Measurements from ENCODE around the gene CHRNA1. TPM values are rescaled to one million over a fixed set of nuclear protein-coding genes. Genes with fewer than 3 reads are reported as not detected.
A peak's percentile ranks its signal among the peaks of the same experiment; 100 is the strongest.

CHRNA1 gene
- polyA plus RNA-seq, 4 donors: 0.27 to 0.64 TPM; not detected in 2

GRCh38 chr2:174772472-174772801, 8.2 kb upstream of the CHRNA1 start:
- DNase-seq: no peak
- FAIRE-seq: no peak
- Histone ChIP-seq H3K4me1 (ENCODE audit: control insufficient read depth in 3 of 3, insufficient read depth in 2 of 3, low read depth in 1 of 3, low read length in 2 of 3) (peaks cover 0 to 4% (median 0%) of the 10 kb centered on the region in 3 donors), H3K9me3 (ENCODE audit: control insufficient read depth in 2 of 2, insufficient read depth in 1 of 2, low read depth in 1 of 2, low read length in 1 of 2) (no peaks in the 10 kb centered on the region), H3K27ac (ENCODE audit: low read depth in 1 of 3, low read length in 2 of 3) (peak overlapping the region in 1 of 3 donors; percentile 19), H3K36me3 (ENCODE audit: control insufficient read depth in 3 of 3, insufficient read depth in 2 of 3, low read depth in 1 of 3, low read length in 3 of 3) (no peaks in the 10 kb centered on the region), H3K27me3 (ENCODE audit: control insufficient read depth in 3 of 3, insufficient read depth in 3 of 3, low read length in 3 of 3) (no peaks in the 10 kb centered on the region), H3K4me3 (ENCODE audit: low read depth in 1 of 3, low read length in 3 of 3) (no peak overlapping the region)
- 67 to 72% (median 72%) methylated on average over 5 of the region's 5 CpGs for WGBS, 3 donors

- no peaks in the 10 kb centered on the region for H3K36me3 ChIP-seq (ENCODE audit: control insufficient read depth in 3 of 3, insufficient read depth in 2 of 3, low read depth in 1 of 3, low read length in 3 of 3)
- H3K9me3 ChIP-seq (ENCODE audit: control insufficient read depth in 2 of 2, insufficient read depth in 1 of 2, low read depth in 1 of 2, low read length in 1 of 2): no peaks in the 10 kb centered on the region
- H3K27ac ChIP-seq (ENCODE audit: low read depth in 1 of 3, low read length in 2 of 3): peak overlapping the region in 1 of 3 donors; percentile 19
- FAIRE-seq (no peak), DNase-seq (peak; percentile 63 to 71)
- no peaks in the 10 kb centered on the region for H3K27me3 ChIP-seq (ENCODE audit: control insufficient read depth in 3 of 3, insufficient read depth in 3 of 3, low read length in 3 of 3)
- 41 to 49% (median 47%) methylated on average over 14 of the region's 14 CpGs for WGBS, 3 donors
- peaks cover 0 to 4% (median 0%) of the 10 kb centered on the region in 3 donors for H3K4me1 ChIP-seq (ENCODE audit: control insufficient read depth in 3 of 3, insufficient read depth in 2 of 3, low read depth in 1 of 3, low read length in 2 of 3)
- H3K4me3 ChIP-seq (ENCODE audit: low read depth in 1 of 3, low read length in 3 of 3): no peak overlapping the region
These were observed 7.6 kb upstream of the CHRNA1 start for GRCh38 chr2:174771631-174772471.

- Histone ChIP-seq H3K4me1 (ENCODE audit: control insufficient read depth in 3 of 3, insufficient read depth in 2 of 3, low read depth in 1 of 3, low read length in 2 of 3) (peaks cover 0 to 4% (median 0%) of the 10 kb centered on the region in 3 donors), H3K4me3 (ENCODE audit: low read depth in 1 of 3, low read length in 3 of 3) (no peak overlapping the region), H3K27me3 (ENCODE audit: control insufficient read depth in 3 of 3, insufficient read depth in 3 of 3, low read length in 3 of 3) (no peaks in the 10 kb centered on the region), H3K9me3 (ENCODE audit: control insufficient read depth in 2 of 2, insufficient read depth in 1 of 2, low read depth in 1 of 2, low read length in 1 of 2) (no peaks in the 10 kb centered on the region), H3K27ac (ENCODE audit: low read depth in 1 of 3, low read length in 2 of 3) (no peak overlapping the region), H3K36me3 (ENCODE audit: control insufficient read depth in 3 of 3, insufficient read depth in 2 of 3, low read depth in 1 of 3, low read length in 3 of 3) (no peaks in the 10 kb centered on the region)
- WGBS, 3 donors: 53 to 76% (median 66%) methylated on average over 3 of the region's 3 CpGs
- DNase-seq (no peak), FAIRE-seq (no peak)
These were observed 6.9 kb upstream of the CHRNA1 start for GRCh38 chr2:174771136-174771535.

GRCh38 chr2:174768557-174768956, 4.3 kb upstream of the CHRNA1 start:
- Histone ChIP-seq H3K36me3 (ENCODE audit: control insufficient read depth in 3 of 3, insufficient read depth in 2 of 3, low read depth in 1 of 3, low read length in 3 of 3) (no peaks in the 10 kb centered on the region), H3K4me1 (ENCODE audit: control insufficient read depth in 3 of 3, insufficient read depth in 2 of 3, low read depth in 1 of 3, low read length in 2 of 3) (peaks cover 0 to 4% (median 0%) of the 10 kb centered on the region in 3 donors), H3K27me3 (ENCODE audit: control insufficient read depth in 3 of 3, insufficient read depth in 3 of 3, low read length in 3 of 3) (no peaks in the 10 kb centered on the region), H3K27ac (ENCODE audit: low read depth in 1 of 3, low read length in 2 of 3) (no peak overlapping the region), H3K4me3 (ENCODE audit: low read depth in 1 of 3, low read length in 3 of 3) (no peak overlapping the region), H3K9me3 (ENCODE audit: control insufficient read depth in 2 of 2, insufficient read depth in 1 of 2, low read depth in 1 of 2, low read length in 1 of 2) (no peaks in the 10 kb centered on the region)
- FAIRE-seq: no peak
- whole genome bisulfite sequencing, 3 donors: 69 to 81% (median 78%) methylated on average over 9 of the region's 9 CpGs
- DNase-seq: no peak

- Histone ChIP-seq H3K4me1 (ENCODE audit: control insufficient read depth in 3 of 3, insufficient read depth in 2 of 3, low read depth in 1 of 3, low read length in 2 of 3) (no peaks in the 10 kb centered on the region), H3K36me3 (ENCODE audit: control insufficient read depth in 3 of 3, insufficient read depth in 2 of 3, low read depth in 1 of 3, low read length in 3 of 3) (no peaks in the 10 kb centered on the region), H3K9me3 (ENCODE audit: control insufficient read depth in 2 of 2, insufficient read depth in 1 of 2, low read depth in 1 of 2, low read length in 1 of 2) (no peaks in the 10 kb centered on the region), H3K27ac (ENCODE audit: low read depth in 1 of 3, low read length in 2 of 3) (no peak overlapping the region), H3K27me3 (ENCODE audit: control insufficient read depth in 3 of 3, insufficient read depth in 3 of 3, low read length in 3 of 3) (no peaks in the 10 kb centered on the region), H3K4me3 (ENCODE audit: low read depth in 1 of 3, low read length in 3 of 3) (no peak overlapping the region)
- WGBS, 3 donors: 65 to 73% (median 66%) methylated on average over 1 of the region's 1 CpG
- FAIRE-seq (no peak), DNase-seq (no peak)
These were observed 2.0 kb upstream of the CHRNA1 start for GRCh38 chr2:174766271-174766670.

- H3K4me1 ChIP-seq (ENCODE audit: control insufficient read depth in 3 of 3, insufficient read depth in 2 of 3, low read depth in 1 of 3, low read length in 2 of 3): no peaks in the 10 kb centered on the region
- H3K36me3 ChIP-seq (ENCODE audit: control insufficient read depth in 3 of 3, insufficient read depth in 2 of 3, low read depth in 1 of 3, low read length in 3 of 3): no peaks in the 10 kb centered on the region
- no peak overlapping the region for H3K27ac ChIP-seq (ENCODE audit: low read depth in 1 of 3, low read length in 2 of 3)
- no peaks in the 10 kb centered on the region for H3K9me3 ChIP-seq (ENCODE audit: control insufficient read depth in 2 of 2, insufficient read depth in 1 of 2, low read depth in 1 of 2, low read length in 1 of 2)
- WGBS, 3 donors: 63 to 71% (median 68%) methylated on average over 4 of the region's 4 CpGs
- H3K27me3 ChIP-seq (ENCODE audit: control insufficient read depth in 3 of 3, insufficient read depth in 3 of 3, low read length in 3 of 3): no peaks in the 10 kb centered on the region
- no peak overlapping the region for H3K4me3 ChIP-seq (ENCODE audit: low read depth in 1 of 3, low read length in 3 of 3)
- DNase-seq (no peak), FAIRE-seq (no peak)
These were observed 1.3 kb upstream of the CHRNA1 start for GRCh38 chr2:174765576-174765975.

- Histone ChIP-seq H3K36me3 (ENCODE audit: control insufficient read depth in 3 of 3, insufficient read depth in 2 of 3, low read depth in 1 of 3, low read length in 3 of 3) (no peaks in the 10 kb centered on the region), H3K4me1 (ENCODE audit: control insufficient read depth in 3 of 3, insufficient read depth in 2 of 3, low read depth in 1 of 3, low read length in 2 of 3) (peaks cover 0 to 8% (median 3%) of the 10 kb centered on the region in 3 donors), H3K27me3 (ENCODE audit: control insufficient read depth in 3 of 3, insufficient read depth in 3 of 3, low read length in 3 of 3) (no peaks in the 10 kb centered on the region), H3K4me3 (ENCODE audit: low read depth in 1 of 3, low read length in 3 of 3) (no peak overlapping the region), H3K9me3 (ENCODE audit: control insufficient read depth in 2 of 2, insufficient read depth in 1 of 2, low read depth in 1 of 2, low read length in 1 of 2) (no peaks in the 10 kb centered on the region), H3K27ac (ENCODE audit: low read depth in 1 of 3, low read length in 2 of 3) (no peak overlapping the region)
- DNase-seq (no peak), FAIRE-seq (no peak)
- WGBS, 3 donors: 88 to 94% (median 90%) methylated on average over 4 of the region's 4 CpGs
These were observed 492 bp downstream of the CHRNA1 start for GRCh38 chr2:174763780-174764179.

- H3K9me3 ChIP-seq (ENCODE audit: control insufficient read depth in 2 of 2, insufficient read depth in 1 of 2, low read depth in 1 of 2, low read length in 1 of 2): no peaks in the 10 kb centered on the region
- FAIRE-seq (no peak), DNase-seq (no peak)
- peaks cover 0 to 8% (median 3%) of the 10 kb centered on the region in 3 donors for H3K4me1 ChIP-seq (ENCODE audit: control insufficient read depth in 3 of 3, insufficient read depth in 2 of 3, low read depth in 1 of 3, low read length in 2 of 3)
- WGBS, 3 donors: 70 to 87% (median 85%) methylated on average over 5 of the region's 5 CpGs
- H3K36me3 ChIP-seq (ENCODE audit: control insufficient read depth in 3 of 3, insufficient read depth in 2 of 3, low read depth in 1 of 3, low read length in 3 of 3): no peaks in the 10 kb centered on the region
- no peak overlapping the region for H3K4me3 ChIP-seq (ENCODE audit: low read depth in 1 of 3, low read length in 3 of 3)
- no peak overlapping the region for H3K27ac ChIP-seq (ENCODE audit: low read depth in 1 of 3, low read length in 2 of 3)
- H3K27me3 ChIP-seq (ENCODE audit: control insufficient read depth in 3 of 3, insufficient read depth in 3 of 3, low read length in 3 of 3): no peaks in the 10 kb centered on the region
These were observed 1.8 kb downstream of the CHRNA1 start for GRCh38 chr2:174762464-174762863.

GRCh38 chr2:174761837-174762236, 2.4 kb downstream of the CHRNA1 start:
- H3K4me1 ChIP-seq (ENCODE audit: control insufficient read depth in 3 of 3, insufficient read depth in 2 of 3, low read depth in 1 of 3, low read length in 2 of 3): peaks cover 0 to 8% (median 3%) of the 10 kb centered on the region in 3 donors
- no peaks in the 10 kb centered on the region for H3K36me3 ChIP-seq (ENCODE audit: control insufficient read depth in 3 of 3, insufficient read depth in 2 of 3, low read depth in 1 of 3, low read length in 3 of 3)
- no peak for FAIRE-seq
- DNase-seq: no peak
- no peaks in the 10 kb centered on the region for H3K9me3 ChIP-seq (ENCODE audit: control insufficient read depth in 2 of 2, insufficient read depth in 1 of 2, low read depth in 1 of 2, low read length in 1 of 2)
- no peaks in the 10 kb centered on the region for H3K27me3 ChIP-seq (ENCODE audit: control insufficient read depth in 3 of 3, insufficient read depth in 3 of 3, low read length in 3 of 3)
- H3K27ac ChIP-seq (ENCODE audit: low read depth in 1 of 3, low read length in 2 of 3): no peak overlapping the region
- H3K4me3 ChIP-seq (ENCODE audit: low read depth in 1 of 3, low read length in 3 of 3): no peak overlapping the region

Data from small intestine (tissue), 7 donors.